HepG2 (cell line): ENCODE data around the gene S100A7. TPM values are rescaled to one million over a fixed set of nuclear protein-coding genes. Genes with fewer than 3 reads are reported as not detected.
A peak's percentile ranks its signal among the peaks of the same experiment; 100 is the strongest.

ENCODE experiments used
- ATAC-seq: fragments of 200-7000 bp; cut with Tn5 transposase; 3 replicates; pipeline ENCODE4 v1.9.1; 2020; ENCODE audit warnings: mild to moderate bottlenecking, moderate library complexity
- BruUV-seq: library from RNA; stranded (reverse); fragments of 400-500 nt; replicated peaks from 2 replicates; lab custom pipeline; 2021; lab: Mats Ljungman, UMichigan
- CTCF ChIA-PET: fragments of 300-600 bp; formaldehyde crosslinking; extraction: SDS; loops from one replicate; lab custom pipeline; 2021; ENCODE audit warnings: low total read pairs, inconsistent platforms, low intra/inter-chr PET ratio; lab: Yijun Ruan, JAX
- POLR2A ChIA-PET: fragments of 350-600 bp; sonication (Branson Sonifier 250); formaldehyde crosslinking; loops from one replicate; lab custom pipeline; 2020; ENCODE audit warnings: antibody characterized with exemption, inconsistent platforms; lab: Yijun Ruan, JAX
- DNase-seq: peaks from one replicate; pipeline ENCODE4 v3.0.0-alpha.2; 2015; ENCODE audit warnings: low spot score
- FAIRE-seq: peaks from 3 replicates; lab custom pipeline; 2011; peaks lifted over from hg19 to GRCh38; lab: Jason Lieb, UNC
- H2AFZ ChIP-seq: one replicate; pipeline ENCODE4 v1.6.1; 2011; ENCODE audit warnings: low read length, inconsistent platforms
- H3K27ac ChIP-seq: fragments of 300-600 bp; 3 replicates; pipeline ENCODE4 v1.8.0; 2011; ENCODE audit warnings: mixed run types, mild to moderate bottlenecking, mixed read lengths, low read length, inconsistent platforms; ENCODE audit not compliant: insufficient read depth; ENCODE audit errors: extremely low read length
- H3K27me3 ChIP-seq, 2 experiments: fragments of 200-600 bp in 1 of 2; 2 replicates in 1 of 2; 3 replicates in 1 of 2; pipeline versions ENCODE4 v1.6.0 to v1.8.0; 2011; ENCODE audit warnings: low read length in 2 of 2, mild to moderate bottlenecking in 2 of 2, moderate library complexity in 2 of 2, inconsistent platforms in 1 of 2; ENCODE audit not compliant: insufficient read depth in 2 of 2, control insufficient read depth in 1 of 2
- H3K36me3 ChIP-seq, 2 experiments: fragments of 200-600 bp in 1 of 2; replicated peaks in 1 of 2; 2 replicates in 1 of 2; 3 replicates in 1 of 2; pipeline versions ENCODE4 v1.5.1 to v1.8.0; 2011; ENCODE audit warnings: low read length in 2 of 2, inconsistent platforms in 1 of 2; ENCODE audit not compliant: insufficient read depth in 2 of 2, control insufficient read depth in 1 of 2
- H3K4me1 ChIP-seq: 2 replicates; pipeline ENCODE4 v1.5.1; 2012; ENCODE audit warnings: low read length, inconsistent platforms; ENCODE audit not compliant: insufficient read depth
- H3K4me2 ChIP-seq: 2 replicates; pipeline ENCODE4 v1.6.0; 2011; ENCODE audit warnings: low read depth, low read length, inconsistent platforms
- H3K4me3 ChIP-seq, 3 experiments: fragments of 200-600 bp in 1 of 3; sonication (generic), shearing (Covaris generic) in 1 of 3; replicated peaks in 1 of 3; 2 replicates each; pipeline ENCODE4 v1.5.1; 2011 to 2016; ENCODE audit warnings: low read length in 3 of 3, inconsistent platforms in 2 of 3, low read depth in 2 of 3, mild to moderate bottlenecking in 2 of 3, control low read depth in 1 of 3, mixed read lengths in 1 of 3; ENCODE audit not compliant: insufficient read depth in 1 of 3
- H3K79me2 ChIP-seq: one replicate; pipeline ENCODE4 v1.6.1; 2011; ENCODE audit warnings: low read length, inconsistent platforms; ENCODE audit not compliant: insufficient read depth
- H3K9ac ChIP-seq: 2 replicates; pipeline ENCODE4 v1.6.0; 2011; ENCODE audit warnings: mild to moderate bottlenecking, low read depth, low read length, inconsistent platforms; ENCODE audit not compliant: insufficient read depth
- H3K9me3 ChIP-seq: 2 replicates; pipeline ENCODE4 v1.5.1; 2012; ENCODE audit warnings: mild to moderate bottlenecking, low read length
- H4K20me1 ChIP-seq: 2 replicates; pipeline ENCODE4 v1.6.0; 2011; ENCODE audit warnings: inconsistent platforms, mild to moderate bottlenecking, low read length, moderate library complexity; ENCODE audit not compliant: insufficient read depth
- E2F5 ChIP-seq: sonication (generic); formaldehyde crosslinking; conservative IDR thresholded peaks from 2 replicates; pipeline ENCODE4 v1.4.0; 2020; ENCODE audit warnings: missing genetic modification reagents
- MEIS2 ChIP-seq: sonication (generic); formaldehyde crosslinking; IDR thresholded peaks from 2 replicates; pipeline ENCODE4 v1.9.0; 2021; ENCODE audit warnings: mild to moderate bottlenecking, missing genetic modification reagents
- MYNN ChIP-seq: sonication (generic); formaldehyde crosslinking; IDR thresholded peaks from 2 replicates; pipeline ENCODE4 v1.4.0; 2020; ENCODE audit warnings: mild to moderate bottlenecking, low read depth, missing genetic modification reagents
- ZNF276 ChIP-seq: sonication (generic); formaldehyde crosslinking; IDR thresholded peaks from 2 replicates; pipeline ENCODE4 v1.4.0; 2020; ENCODE audit warnings: mild to moderate bottlenecking, low read depth, missing genetic modification reagents
- ZNF674 ChIP-seq: sonication (generic); formaldehyde crosslinking; IDR thresholded peaks from 2 replicates; pipeline ENCODE4 v1.5.0; 2020; ENCODE audit warnings: low read depth, mild to moderate bottlenecking, missing genetic modification reagents
- WGBS: methylation state at CpG from one replicate; pipeline ENCODE4 v1.1.6; 2017; ENCODE audit warnings: low lambda C conversion rate; 5-methylcytosine and 5-hydroxymethylcytosine counted together
- in situ Hi-C: cut with HindIII; loops from 2 replicates; pipeline ENCODE4 v1.10.0; 2017; ENCODE audit warnings: low pct_unique_long_range_greater_than_20kb; ENCODE audit not compliant: extremely low pct_ligation_motif_present
- intact Hi-C: fragments of 100-400 bp; cut with micrococcal nuclease; formaldehyde crosslinking; loops from one replicate; pipeline ENCODE4 v1.10.0; 2022; ENCODE audit not compliant: unreplicated experiment
- polyA plus RNA-seq, 8 experiments: library from polyadenylated mRNA; depleted of rRNA in 3 of 8; stranded (reverse) in 7 of 8; unstranded in 1 of 8; fragments of >200 nt; fragmentation: Illumina TruSeq in 4 of 8; extraction: Trizol in 4 of 8; gene quantifications; 2 replicates each; pipeline versions ENCODE4 v1.2.1 to v1.2.3, GENCODE V29; 2011 to 2016; ENCODE audit warnings: low read depth in 4 of 8, missing spikeins in 1 of 8, mixed read lengths in 1 of 8; ENCODE audit not compliant: insufficient read depth in 1 of 8
- total RNA-seq, 5 experiments: library from RNA; depleted of rRNA; stranded (reverse); fragments of >200 nt; fragmentation: Illumina TruSeq; extraction: Trizol; gene quantifications; 2 replicates each; pipeline ENCODE4 v1.2.3, GENCODE V29; 2016; ENCODE audit warnings: low read depth in 1 of 5

The S100A7 gene
- total and polyA plus RNA-seq, 2 of the 13 experiments (the other 11 are each of a cell fraction or from before 2014, with no cell fraction given): not detected

- TF ChIP-seq E2F5 (CRISPR knock-in tag) (no peak), MEIS2 (CRISPR knock-in tag) (no peak)
These were observed 46.5 kb upstream of the S100A7 start (continued) for GRCh38 chr1:153506831-153507413.

GRCh38 chr1:153506386-153506785 is 45.9 kb upstream of the S100A7 start:
- peak; percentile 7; the same call in 1 of the 3 replicates for ATAC-seq
- H3K4me2 ChIP-seq: peak overlapping the region; percentile 49
- ChIA-PET POLR2A (interaction anchor here (0.7 to 1.7 kb wide), 7 partner anchors 38 to 262 kb away, joined by 3 to 10 read pairs (median 4); partner anchors contain the start of genes CHTOP, S100A1 and S100A13), CTCF (no interaction called here)
- WGBS: 66% methylated on average over 5 of the region's 5 CpGs
- no peak overlapping the region for H2AFZ ChIP-seq
- in situ Hi-C loops: loop anchor here (5.0 kb wide), 2 partner anchors 61 to 121 kb away; partner anchors contain the start of genes S100A1, S100A13 and S100A2
- TF ChIP-seq ZNF276 (CRISPR knock-in tag) (no peak), ZNF674 (CRISPR knock-in tag) (no peak), MYNN (CRISPR knock-in tag) (no peak)
- H3K27ac ChIP-seq: no peak overlapping the region
- intact Hi-C loops: loop anchor here (10.0 kb wide), 1 partner anchor 238 kb away; no protein-coding TSS in a partner anchor
- no peak for FAIRE-seq
- H4K20me1 ChIP-seq: no peaks in the 10 kb centered on the region
- DNase-seq: no peak
- H3K4me3 ChIP-seq: no peak overlapping the region
- H3K9ac ChIP-seq: no peak overlapping the region
- peaks cover 0 to 6% of the 10 kb centered on the region in 2 experiments; a peak in 2 of 5 replicates for H3K27me3 ChIP-seq
- H3K9me3 ChIP-seq: no peaks in the 10 kb centered on the region
- H3K36me3 ChIP-seq: no peaks in the 10 kb centered on the region
- H3K79me2 ChIP-seq: no peaks in the 10 kb centered on the region
- peaks cover 30% of the 10 kb centered on the region for H3K4me1 ChIP-seq
- no TSS peak for BruUV-seq
